Keratinocyte (primary cell): Measurements from ENCODE around the gene RTEL1. TPM values are rescaled to one million over a fixed set of nuclear protein-coding genes. Genes with fewer than 3 reads are reported as not detected.

Source experiments
- DNase-seq: peaks from one replicate; pipeline ENCODE4 v3.0.0-alpha.2; 2011; ENCODE audit warnings: low read depth, missing footprints, low spot score
- FAIRE-seq: peaks from 2 replicates; lab custom pipeline; 2011; peaks lifted over from hg19 to GRCh38; lab: Jason Lieb, UNC
- H2AFZ ChIP-seq: 2 replicates; pipeline ENCODE4 v1.6.0; 2012; ENCODE audit warnings: low read length, control low read depth, inconsistent platforms; ENCODE audit not compliant: control insufficient read depth
- H3K27ac ChIP-seq: 2 replicates; pipeline ENCODE4 v1.5.1; 2011; ENCODE audit warnings: low read length; ENCODE audit not compliant: control insufficient read depth, insufficient read depth
- H3K27me3 ChIP-seq: 3 replicates; pipeline ENCODE4 v1.6.0; 2011; ENCODE audit warnings: low read length; ENCODE audit not compliant: control insufficient read depth, insufficient read depth; ENCODE audit errors: extremely low read depth
- H3K36me3 ChIP-seq, 2 experiments: 2 replicates in 1 of 2; 3 replicates in 1 of 2; pipeline ENCODE4 v1.5.1; 2011; ENCODE audit warnings: low read length in 2 of 2, mild to moderate bottlenecking in 1 of 2; ENCODE audit not compliant: control insufficient read depth in 2 of 2, insufficient read depth in 2 of 2; ENCODE audit errors: extremely low read depth in 1 of 2
- H3K4me1 ChIP-seq: 3 replicates; pipeline ENCODE4 v1.5.1; 2011; ENCODE audit warnings: low read length; ENCODE audit not compliant: control insufficient read depth, insufficient read depth; ENCODE audit errors: extremely low read depth
- H3K4me2 ChIP-seq: 3 replicates; pipeline ENCODE4 v1.6.0; 2011; ENCODE audit warnings: low read depth, low read length; ENCODE audit not compliant: control insufficient read depth, insufficient read depth; ENCODE audit errors: extremely low read depth
- H3K4me3 ChIP-seq, 3 experiments: fragments of 200-600 bp in 1 of 3; sonication (generic) in 1 of 3; 2 replicates in 2 of 3; 3 replicates in 1 of 3; pipeline ENCODE4 v1.5.1; 2011 to 2016; ENCODE audit warnings: low read length in 3 of 3, mild to moderate bottlenecking in 3 of 3, control low read depth in 2 of 3, inconsistent platforms in 1 of 3, low read depth in 1 of 3, mixed read lengths in 1 of 3, mixed run types in 1 of 3, moderate library complexity in 1 of 3; ENCODE audit not compliant: control insufficient read depth in 2 of 3, insufficient read depth in 2 of 3; ENCODE audit errors: extremely low read depth in 1 of 3
- H3K79me2 ChIP-seq: 2 replicates; pipeline ENCODE4 v1.6.0; 2012; ENCODE audit warnings: low read length; ENCODE audit not compliant: control insufficient read depth, insufficient read depth
- H3K9ac ChIP-seq: 3 replicates; pipeline ENCODE4 v1.6.0; 2011; ENCODE audit warnings: low read length; ENCODE audit not compliant: control insufficient read depth, insufficient read depth; ENCODE audit errors: extremely low read depth
- H3K9me1 ChIP-seq: 3 replicates; pipeline ENCODE4 v1.6.0; 2011; ENCODE audit warnings: low read length; ENCODE audit not compliant: control insufficient read depth, insufficient read depth; ENCODE audit errors: extremely low read depth
- H3K9me3 ChIP-seq: 2 replicates; pipeline ENCODE4 v1.5.1; 2012; ENCODE audit warnings: low read depth, low read length; ENCODE audit not compliant: control insufficient read depth
- H4K20me1 ChIP-seq: 3 replicates; pipeline ENCODE4 v1.6.0; 2011; ENCODE audit warnings: low read length; ENCODE audit not compliant: control insufficient read depth, insufficient read depth; ENCODE audit errors: extremely low read depth
- CTCF ChIP-seq, 3 experiments: IDR thresholded peaks in 1 of 3; conservative IDR thresholded peaks in 1 of 3; optimal IDR thresholded peaks in 1 of 3; 2 replicates in 2 of 3; 3 replicates in 1 of 3; pipeline versions ENCODE3 to v1.5.1; 2011; ENCODE audit warnings: low read length in 3 of 3, mild to moderate bottlenecking in 3 of 3, moderate library complexity in 2 of 3, control low read depth in 1 of 3, inconsistent platforms in 1 of 3; ENCODE audit not compliant: insufficient read depth in 2 of 3; ENCODE audit errors: extremely low read depth in 1 of 3
- EZH2 ChIP-seq: IDR thresholded peaks from one replicate; pipeline ENCODE4 v1.6.1; 2012; ENCODE audit warnings: inconsistent platforms, mild to moderate bottlenecking, low read length, moderate library complexity
- dilution Hi-C: fragments of 300-500 bp; cut with MboI; formaldehyde crosslinking; loops from one replicate; pipeline ENCODE4 v1.7.0; 2020; ENCODE audit warnings: low sequenced_read_pairs; ENCODE audit not compliant: extremely low pct_ligation_motif_present
- polyA plus RNA-seq, 5 experiments: library from polyadenylated mRNA; depleted of rRNA in 3 of 5; stranded (reverse) in 3 of 5; stranded (forward) in 1 of 5; unstranded in 1 of 5; fragments of >200 nt; gene quantifications; 1 replicate in 1 of 5; 2 replicates in 3 of 5; 3 replicates in 1 of 5; pipeline versions ENCODE4 v1.2.1 to v1.2.3, GENCODE V29; 2011 to 2012; ENCODE audit warnings: missing spikeins in 2 of 5, low read depth in 1 of 5, low replicate concordance in 1 of 5

Gene RTEL1
- polyA plus RNA-seq, 1 donor (not counting 4 experiments of a cell fraction or from before 2014, with no cell fraction given): 12.4 TPM

- no peak for DNase-seq
- no peaks in the 10 kb centered on the region for H3K27me3 ChIP-seq
- no peaks in the 10 kb centered on the region for H3K9me3 ChIP-seq
- TF ChIP-seq EZH2 (no peak), CTCF (optimal IDR thresholded peaks at IDR 0.05 in 1 of 3, IDR thresholded peaks at IDR 0.05 in 1 of 3, conservative IDR thresholded peaks at IDR 0.05 in 1 of 3; ENCODE audit: extremely low read depth in 1 of 3, insufficient read depth in 2 of 3, low read length in 3 of 3) (no peak)
- no peaks in the 10 kb centered on the region for H4K20me1 ChIP-seq
- H3K9ac ChIP-seq: no peak overlapping the region
- H3K4me3 ChIP-seq: no peak overlapping the region
- dilution Hi-C loops: no loop called here
- H3K9me1 ChIP-seq: no peaks in the 10 kb centered on the region
- no peak overlapping the region for H3K27ac ChIP-seq
- FAIRE-seq: no peak
- H3K36me3 ChIP-seq: peaks cover 2 to 7% of the 10 kb centered on the region in 2 experiments
- peaks cover 18% of the 10 kb centered on the region for H3K4me1 ChIP-seq
- no peaks in the 10 kb centered on the region for H3K79me2 ChIP-seq
- H2AFZ ChIP-seq: no peak overlapping the region
- no peak overlapping the region for H3K4me2 ChIP-seq
Measured at GRCh38 chr20:63742381-63743024, 84.4 kb downstream of the RTEL1 start.

- dilution Hi-C loops: no loop called here
- H3K27me3 ChIP-seq: no peaks in the 10 kb centered on the region
- no peaks in the 10 kb centered on the region for H3K9me1 ChIP-seq
- DNase-seq (no peak), FAIRE-seq (no peak)
- peaks cover 2 to 7% of the 10 kb centered on the region in 2 experiments for H3K36me3 ChIP-seq
- H3K4me2 ChIP-seq: no peak overlapping the region
- no peak overlapping the region for H3K27ac ChIP-seq
- H3K79me2 ChIP-seq: no peaks in the 10 kb centered on the region
- H2AFZ ChIP-seq: no peak overlapping the region
- TF ChIP-seq CTCF (optimal IDR thresholded peaks at IDR 0.05 in 1 of 3, IDR thresholded peaks at IDR 0.05 in 1 of 3, conservative IDR thresholded peaks at IDR 0.05 in 1 of 3; ENCODE audit: extremely low read depth in 1 of 3, insufficient read depth in 2 of 3, low read length in 3 of 3): no peak
- no peak for TF ChIP-seq EZH2
- peaks cover 15% of the 10 kb centered on the region for H3K4me1 ChIP-seq
- no peaks in the 10 kb centered on the region for H4K20me1 ChIP-seq
- no peak overlapping the region for H3K4me3 ChIP-seq
- no peak overlapping the region for H3K9ac ChIP-seq
- no peaks in the 10 kb centered on the region for H3K9me3 ChIP-seq
Measured at GRCh38 chr20:63743210-63743970, 85.3 kb downstream of the RTEL1 start.
